Keratinocyte (primary cell): ENCODE measurements around the gene PKN2.
A peak's percentile ranks its signal among the peaks of the same experiment; 100 is the strongest.

ENCODE experiments used
- EZH2 ChIP-seq: IDR thresholded peaks from one replicate; pipeline ENCODE4 v1.6.1; 2012; ENCODE audit warnings: inconsistent platforms, mild to moderate bottlenecking, low read length, moderate library complexity
- TF ChIP-seq, protein P1 (sequence below), 3 experiments: IDR thresholded peaks in 1 of 3; conservative IDR thresholded peaks in 1 of 3; optimal IDR thresholded peaks in 1 of 3; 2 replicates in 2 of 3; 3 replicates in 1 of 3; pipeline versions ENCODE3 to v1.5.1; 2011; ENCODE audit warnings: low read length in 3 of 3, mild to moderate bottlenecking in 3 of 3, moderate library complexity in 2 of 3, control low read depth in 1 of 3, inconsistent platforms in 1 of 3; ENCODE audit not compliant: insufficient read depth in 2 of 3; ENCODE audit errors: extremely low read depth in 1 of 3

DNA sequence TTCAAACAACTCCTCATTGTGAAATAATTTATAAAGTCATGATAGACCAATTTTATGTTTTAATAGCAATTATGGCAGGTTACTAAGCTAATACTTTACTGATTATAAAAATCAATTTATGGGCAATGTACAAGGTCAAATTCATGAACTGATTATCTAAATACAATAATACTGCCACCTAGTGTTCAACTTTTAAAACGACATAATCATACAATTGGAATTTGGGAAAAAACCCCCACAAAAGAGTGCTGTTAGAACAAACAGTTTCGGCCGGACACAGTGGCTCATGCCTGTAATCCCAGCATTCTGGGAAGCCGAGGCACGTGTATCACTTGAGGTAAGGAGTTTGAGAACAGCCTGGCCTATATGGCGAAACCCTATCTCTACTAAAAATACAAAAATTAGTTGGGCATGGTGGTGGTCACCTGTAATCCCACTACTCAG lies 193.3 kb downstream of the PKN2 start:
- TF ChIP-seq, protein P1, sequence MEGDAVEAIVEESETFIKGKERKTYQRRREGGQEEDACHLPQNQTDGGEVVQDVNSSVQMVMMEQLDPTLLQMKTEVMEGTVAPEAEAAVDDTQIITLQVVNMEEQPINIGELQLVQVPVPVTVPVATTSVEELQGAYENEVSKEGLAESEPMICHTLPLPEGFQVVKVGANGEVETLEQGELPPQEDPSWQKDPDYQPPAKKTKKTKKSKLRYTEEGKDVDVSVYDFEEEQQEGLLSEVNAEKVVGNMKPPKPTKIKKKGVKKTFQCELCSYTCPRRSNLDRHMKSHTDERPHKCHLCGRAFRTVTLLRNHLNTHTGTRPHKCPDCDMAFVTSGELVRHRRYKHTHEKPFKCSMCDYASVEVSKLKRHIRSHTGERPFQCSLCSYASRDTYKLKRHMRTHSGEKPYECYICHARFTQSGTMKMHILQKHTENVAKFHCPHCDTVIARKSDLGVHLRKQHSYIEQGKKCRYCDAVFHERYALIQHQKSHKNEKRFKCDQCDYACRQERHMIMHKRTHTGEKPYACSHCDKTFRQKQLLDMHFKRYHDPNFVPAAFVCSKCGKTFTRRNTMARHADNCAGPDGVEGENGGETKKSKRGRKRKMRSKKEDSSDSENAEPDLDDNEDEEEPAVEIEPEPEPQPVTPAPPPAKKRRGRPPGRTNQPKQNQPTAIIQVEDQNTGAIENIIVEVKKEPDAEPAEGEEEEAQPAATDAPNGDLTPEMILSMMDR (optimal IDR thresholded peaks at IDR 0.05 in 1 of 3, IDR thresholded peaks at IDR 0.05 in 1 of 3, conservative IDR thresholded peaks at IDR 0.05 in 1 of 3; ENCODE audit: extremely low read depth in 1 of 3, insufficient read depth in 2 of 3, low read length in 3 of 3): peak in 1 of 3 experiments; percentile 42
- no peak for TF ChIP-seq EZH2
